HG02970 (cell line): Measurements from ENCODE around the gene GPR157.
"Not testable (repeated sequence)": the region's sequence is repeated elsewhere in the genome, so short reads cannot be mapped to it uniquely, and the experiment has no call there.

Experiments
- ATAC-seq: cut with Tn5 transposase; IDR thresholded peaks from one replicate; pipeline ENCODE4 v1.9.1; 2021; ENCODE audit warnings: mild to moderate bottlenecking, moderate library complexity, moderate number of reproducible peaks; ENCODE audit not compliant: unreplicated experiment, low FRiP score

GPR157 gene, protein sequence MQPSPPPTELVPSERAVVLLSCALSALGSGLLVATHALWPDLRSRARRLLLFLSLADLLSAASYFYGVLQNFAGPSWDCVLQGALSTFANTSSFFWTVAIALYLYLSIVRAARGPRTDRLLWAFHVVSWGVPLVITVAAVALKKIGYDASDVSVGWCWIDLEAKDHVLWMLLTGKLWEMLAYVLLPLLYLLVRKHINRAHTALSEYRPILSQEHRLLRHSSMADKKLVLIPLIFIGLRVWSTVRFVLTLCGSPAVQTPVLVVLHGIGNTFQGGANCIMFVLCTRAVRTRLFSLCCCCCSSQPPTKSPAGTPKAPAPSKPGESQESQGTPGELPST

DNA sequence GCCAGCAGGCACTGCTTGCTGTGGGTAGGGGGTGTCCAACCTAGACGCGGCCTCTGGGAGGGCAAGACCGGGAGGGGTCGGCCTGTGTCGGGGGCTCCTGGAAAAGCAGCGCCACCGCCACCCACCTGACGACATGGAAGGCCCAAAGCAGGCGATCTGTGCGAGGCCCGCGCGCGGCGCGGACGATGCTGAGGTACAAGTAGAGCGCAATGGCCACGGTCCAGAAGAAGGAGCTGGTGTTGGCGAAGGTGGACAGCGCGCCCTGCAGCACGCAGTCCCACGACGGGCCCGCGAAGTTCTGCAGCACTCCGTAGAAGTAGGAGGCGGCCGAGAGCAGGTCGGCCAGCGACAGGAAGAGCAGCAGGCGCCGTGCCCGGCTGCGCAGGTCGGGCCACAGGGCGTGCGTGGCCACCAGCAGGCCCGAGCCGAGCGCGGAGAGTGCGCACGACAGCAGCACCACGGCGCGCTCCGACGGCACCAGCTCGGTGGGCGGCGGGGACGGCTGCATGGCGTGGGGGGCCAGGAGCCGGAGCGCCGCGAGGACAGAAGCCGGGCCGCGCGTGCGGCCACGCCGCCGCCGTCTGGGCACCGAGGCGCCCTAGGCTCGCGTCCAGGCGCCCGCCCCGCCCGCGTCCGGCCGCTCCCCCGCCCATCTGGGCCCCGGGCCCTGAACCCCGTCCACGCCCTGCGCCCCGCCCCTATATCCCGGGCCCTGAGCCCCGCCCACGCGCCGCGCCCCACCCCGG, at the start of gene GPR157:
Gene GPR157 (minus strand): TSS at position 583 of the 746 bp plus-strand sequence. CDS start 75 bp downstream, at position 508.
- peak; percentile 64 for ATAC-seq

DNA sequence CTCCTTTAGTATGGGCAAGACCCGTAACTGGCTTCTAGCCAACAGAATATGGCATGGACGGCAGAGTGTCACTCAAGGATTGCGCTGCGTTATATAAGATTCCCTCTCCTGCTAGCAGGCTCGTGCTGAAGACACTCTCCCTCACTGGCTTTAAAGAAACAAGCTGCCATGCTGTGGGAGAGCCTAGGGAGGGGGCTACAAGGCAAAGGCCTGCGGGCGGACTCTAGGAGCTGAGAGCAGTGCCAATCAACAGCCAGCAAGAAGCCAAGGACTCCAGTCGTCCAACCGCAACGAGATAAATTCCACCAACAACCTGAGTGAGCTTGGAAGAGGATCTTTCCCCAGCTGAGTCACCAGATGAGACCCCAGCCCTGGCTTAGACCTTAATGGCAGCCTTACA, 45.9 kb upstream of the GPR157 start:
- ATAC-seq = no peak

- no peak for ATAC-seq
Observed at GRCh38 chr1:9174243-9174642, 45.3 kb upstream of the GPR157 start.

DNA sequence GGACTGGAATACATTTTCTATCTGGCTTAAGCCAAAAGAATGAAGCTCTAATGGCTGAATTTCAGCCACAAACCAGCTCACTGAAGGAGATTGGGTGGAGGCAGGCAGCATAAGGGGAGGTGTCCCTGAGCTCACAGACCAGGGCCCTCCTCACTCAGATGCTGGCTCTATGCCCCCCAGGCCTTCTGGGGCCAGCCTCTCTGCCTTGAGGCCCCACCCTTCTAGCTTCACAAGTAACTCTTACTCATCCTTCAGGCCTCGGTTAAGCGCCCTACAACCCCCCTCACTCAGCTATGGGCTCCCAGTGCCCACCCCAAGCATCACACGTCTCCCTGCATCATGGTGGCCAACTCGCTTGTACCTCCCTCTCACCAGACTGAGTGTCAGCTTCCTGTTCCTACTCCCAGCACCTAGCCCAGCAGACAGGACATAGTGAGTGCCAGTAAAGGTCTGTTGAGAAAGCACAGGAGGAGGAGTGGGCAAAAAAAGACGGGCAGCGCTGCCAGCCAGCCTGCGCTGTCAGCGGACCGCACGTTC, 40.8 kb upstream of the GPR157 start:
- ATAC-seq = no peak

DNA sequence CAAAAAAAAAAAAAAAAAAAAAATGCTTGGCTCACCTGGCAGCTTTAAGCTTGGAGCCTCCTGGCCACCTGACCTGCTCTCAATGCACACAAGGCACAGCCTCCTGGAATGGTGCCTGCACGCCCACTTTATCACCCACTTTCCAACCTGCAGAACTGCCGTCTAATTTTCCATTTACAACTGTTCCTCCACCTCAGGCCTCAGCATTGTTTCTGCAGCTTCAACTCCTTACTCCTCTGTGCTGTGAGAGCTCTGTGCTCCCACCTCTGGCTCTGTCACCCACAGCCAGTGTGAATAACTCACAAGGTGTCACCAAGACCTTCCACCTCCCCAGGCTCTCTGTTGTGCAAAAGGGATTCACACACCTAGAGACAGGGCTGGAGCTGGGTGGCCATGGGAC, 38.7 kb upstream of the GPR157 start:
- ATAC-seq = no peak

- no peak for ATAC-seq
Observed at GRCh38 chr1:9166289-9167235, 37.7 kb upstream of the GPR157 start.

DNA sequence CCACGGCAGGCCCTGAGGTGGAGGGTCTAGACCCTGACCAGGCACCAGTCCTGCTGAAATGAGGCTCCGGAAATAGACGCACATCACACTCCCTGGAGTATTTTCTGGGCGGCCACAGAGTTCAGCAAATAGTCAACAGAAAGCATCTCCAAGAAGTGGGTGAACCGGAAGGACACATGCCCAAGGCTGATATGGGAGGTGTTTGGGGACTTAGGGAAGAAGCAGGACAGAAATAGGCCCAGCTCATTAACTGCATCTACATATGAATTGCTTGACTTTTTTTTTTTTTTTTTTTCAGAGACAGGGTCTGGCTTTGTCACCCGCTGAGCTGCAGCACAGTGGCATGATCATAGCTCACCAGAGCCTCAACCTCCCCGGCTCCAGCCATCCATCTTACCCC, 36.5 kb upstream of the GPR157 start:
- no peak for ATAC-seq

DNA sequence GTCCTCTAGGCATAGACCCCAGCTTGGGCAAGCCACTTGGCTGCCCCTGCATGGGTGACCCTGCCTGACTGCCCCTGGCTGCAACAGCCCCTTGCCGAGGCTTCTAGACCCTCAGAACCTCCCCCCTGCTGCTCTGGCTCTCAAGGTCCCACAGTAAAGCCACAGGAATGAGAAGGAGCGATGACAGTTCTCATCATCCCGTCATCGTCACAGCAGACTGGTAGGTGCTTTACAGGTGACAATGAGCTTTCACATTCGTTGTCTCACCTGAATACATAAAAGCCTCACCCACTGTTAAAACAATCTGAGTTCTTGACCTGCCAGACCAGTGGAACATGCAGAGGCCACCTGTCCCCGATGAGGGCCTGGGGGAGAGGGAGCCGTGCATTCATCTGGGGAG, 36.0 kb upstream of the GPR157 start:
- no peak for ATAC-seq

DNA sequence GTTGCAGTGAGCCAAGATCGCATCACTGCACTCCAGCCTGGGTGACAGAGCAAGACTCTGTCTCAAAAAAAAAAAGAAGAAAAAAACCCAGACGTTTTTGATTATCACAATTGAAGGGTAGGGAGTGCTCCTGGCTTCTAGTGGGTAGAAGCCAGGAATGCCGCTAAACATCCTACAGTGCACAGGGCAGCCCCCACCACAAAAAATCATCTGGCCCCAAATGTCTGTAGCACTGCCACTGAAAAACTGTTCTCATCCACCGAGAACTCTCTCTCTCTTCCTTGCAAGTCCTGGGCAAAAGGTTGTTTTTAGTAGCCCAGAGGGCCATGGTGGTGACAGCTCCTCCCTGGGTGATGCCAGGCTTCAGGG, 35.6 kb upstream of the GPR157 start:
- ATAC-seq = no peak

GRCh38 chr1:9161963-9162362, 33.1 kb upstream of the GPR157 start:
- ATAC-seq = no peak

DNA sequence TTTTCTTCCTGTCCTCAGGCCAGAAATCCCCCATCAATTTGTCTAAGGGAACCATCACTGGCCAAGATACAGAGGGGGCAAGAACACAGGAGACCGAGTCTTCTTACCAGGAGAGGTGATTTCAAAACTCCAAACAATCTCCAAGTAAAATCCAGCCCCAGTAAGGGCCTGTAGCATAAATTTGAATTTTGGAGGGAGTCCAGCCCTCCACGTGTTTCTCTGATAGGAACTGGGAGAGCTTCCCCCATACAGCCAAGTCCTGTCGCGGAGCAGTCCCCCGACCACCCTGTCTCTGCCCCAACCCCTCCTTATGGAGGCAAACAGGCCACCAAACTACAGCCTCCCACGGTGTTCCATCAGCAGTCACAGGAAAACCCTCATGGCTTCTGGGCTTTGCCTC, 32.4 kb upstream of the GPR157 start:
- ATAC-seq = no peak

DNA sequence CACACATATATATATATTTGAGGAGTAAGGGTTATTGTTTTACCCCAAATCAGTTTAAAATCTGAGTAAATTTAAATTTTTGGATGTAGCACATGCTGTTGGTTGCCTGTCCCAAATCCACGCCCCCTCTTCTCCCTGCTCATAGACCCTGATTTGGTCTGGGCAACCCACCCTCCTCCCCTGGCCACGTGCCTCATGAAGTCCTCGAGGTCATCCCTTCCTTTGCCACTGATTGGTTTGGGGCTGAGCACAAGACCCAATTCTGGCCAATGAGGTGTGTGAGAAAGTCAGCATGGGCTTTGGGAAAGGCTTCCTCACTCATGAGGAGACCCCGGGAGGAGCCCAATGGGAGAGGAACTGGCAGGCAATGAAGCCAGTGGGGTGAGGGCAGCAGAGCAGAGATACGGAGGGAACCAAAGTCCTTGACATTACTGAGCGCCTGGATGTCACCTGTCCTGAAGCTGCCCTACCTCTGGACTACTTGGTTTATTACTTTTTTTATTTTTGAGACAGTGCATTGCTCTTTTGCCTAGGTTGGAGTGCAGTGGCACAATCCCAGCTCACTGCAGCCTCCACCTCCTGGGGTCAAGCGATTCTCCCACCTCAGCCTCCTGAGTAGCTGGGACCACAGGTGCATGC, 31.3 kb upstream of the GPR157 start:
- ATAC-seq = no peak

DNA sequence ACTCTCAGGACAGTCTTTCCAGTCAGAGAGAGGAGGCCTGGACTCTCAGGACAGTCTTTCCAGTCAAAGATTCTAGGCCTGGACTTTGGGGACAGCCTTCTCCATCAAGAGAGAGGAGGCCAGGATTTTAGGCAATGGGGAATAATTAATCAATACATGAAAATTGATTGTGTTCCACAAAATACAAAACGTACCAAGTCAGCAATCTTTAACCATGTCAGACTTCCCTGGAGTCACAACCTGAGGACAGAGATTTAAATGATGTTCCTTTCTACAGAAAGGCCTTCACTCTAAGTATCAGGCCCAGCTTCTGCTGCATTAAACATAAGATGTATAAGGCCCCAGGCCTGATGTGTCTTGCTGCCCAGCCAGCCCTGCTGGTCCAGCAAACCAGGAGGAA, 27.0 kb upstream of the GPR157 start:
- no peak for ATAC-seq

DNA sequence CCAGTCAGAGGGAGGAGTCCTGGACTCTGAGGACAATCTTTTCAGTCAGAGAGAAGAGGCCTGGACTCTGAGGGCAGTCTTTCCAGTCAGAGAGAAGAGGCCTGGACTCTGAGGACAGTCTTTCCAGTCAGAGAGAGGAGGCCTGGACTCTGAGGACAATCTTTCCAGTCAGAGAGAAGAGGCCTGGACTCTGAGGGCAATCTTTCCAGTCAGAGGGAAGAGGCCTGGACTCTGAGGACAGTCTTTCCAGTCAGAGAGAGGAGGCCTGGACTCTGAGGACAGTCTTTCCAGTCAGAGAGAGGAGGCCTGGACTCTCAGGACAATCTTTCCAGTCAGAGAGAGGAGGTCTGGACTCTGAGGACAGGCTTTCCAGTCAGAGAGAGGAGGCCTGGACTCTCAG, 26.5 kb upstream of the GPR157 start:
- not testable (repeated sequence) for ATAC-seq

GRCh38 chr1:9153152-9153551, 24.2 kb upstream of the GPR157 start:
- no peak for ATAC-seq

DNA sequence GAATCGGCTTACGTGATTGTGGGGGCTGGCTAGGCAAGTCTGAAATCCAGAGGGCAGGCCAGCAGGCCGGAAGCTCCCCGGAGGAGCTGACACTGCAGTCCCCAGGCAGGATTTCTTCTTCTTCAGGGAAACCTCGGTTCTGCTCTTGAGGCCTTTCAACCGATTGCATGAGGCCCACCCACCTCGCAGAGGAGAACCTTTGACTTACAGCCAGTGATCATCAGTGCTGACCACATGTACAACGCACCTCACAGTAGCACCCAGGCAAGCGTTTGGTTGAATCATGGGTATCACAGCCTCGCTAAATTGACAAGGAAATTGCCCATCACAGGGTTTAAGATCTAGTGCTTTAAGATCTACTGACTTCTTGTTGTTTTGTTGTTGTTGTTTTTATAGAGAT, 23.6 kb upstream of the GPR157 start:
- ATAC-seq = no peak

GRCh38 chr1:9151328-9151860, 22.5 kb upstream of the GPR157 start:
- no peak for ATAC-seq

GRCh38 chr1:9150582-9151327, 21.9 kb upstream of the GPR157 start:
- no peak for ATAC-seq

GRCh38 chr1:9149837-9150581, 21.1 kb upstream of the GPR157 start:
- no peak for ATAC-seq
